Activated CD8-positive, alpha-beta T cell treated with anti-CD3 and anti-CD28 coated beads for 36 hours (primary cell): Measurements from ENCODE around the gene ZNF74. TPM values are rescaled to one million over a fixed set of nuclear protein-coding genes. Genes with fewer than 3 reads are reported as not detected.
"Not testable (repeated sequence)": the region's sequence is repeated elsewhere in the genome, so short reads cannot be mapped to it uniquely, and the experiment has no call there.

Experiments used
- ATAC-seq: fragments of 200-7000 bp; cut with Tn5 transposase; one replicate; pipeline ENCODE4 v1.10.0; 2021; ENCODE audit warnings: mild to moderate bottlenecking, moderate library complexity
- CTCF ChIA-PET: fragments of 350-600 bp; sonication (Branson Sonifier 250); formaldehyde crosslinking; loops from one replicate; lab custom pipeline; 2021; ENCODE audit warnings: antibody characterized with exemption; lab: Charles Lee
- POLR2A ChIA-PET: fragments of 350-600 bp; sonication (Branson Sonifier 250); formaldehyde crosslinking; loops from one replicate; lab custom pipeline; 2021; ENCODE audit warnings: antibody characterized with exemption; lab: Charles Lee
- DNase-seq: peaks from one replicate; pipeline ENCODE4 v3.0.0-alpha.2; 2020
- H3K27ac Mint-ChIP-seq: one replicate; pipeline ENCODE4 v1.8.0; 2021; ENCODE audit warnings: mild to moderate bottlenecking, mixed read lengths
- H3K27me3 Mint-ChIP-seq: one replicate; pipeline ENCODE4 v1.8.0; 2021; ENCODE audit warnings: mixed read lengths
- H3K36me3 Mint-ChIP-seq: one replicate; pipeline ENCODE4 v1.8.0; 2021; ENCODE audit warnings: low read depth, mixed read lengths
- H3K4me1 Mint-ChIP-seq: one replicate; pipeline ENCODE4 v1.8.0; 2021; ENCODE audit warnings: low read depth, mixed read lengths
- H3K4me3 Mint-ChIP-seq: one replicate; pipeline ENCODE4 v1.8.0; 2021; ENCODE audit warnings: mild to moderate bottlenecking, moderate library complexity, mixed read lengths
- H3K9me3 Mint-ChIP-seq: one replicate; pipeline ENCODE4 v1.8.0; 2021; ENCODE audit warnings: mixed read lengths
- intact Hi-C: fragments of 100-400 bp; cut with micrococcal nuclease; formaldehyde crosslinking; loops from one replicate; pipeline ENCODE4 v1.10.0; 2022
- total RNA-seq, 2 experiments: library from RNA; stranded (reverse); gene quantifications; one replicate each; pipeline ENCODE4 v1.2.3, GENCODE V29; 2021
- TF ChIP-seq, protein P1 (sequence below): fragments of 200-600 bp; IDR thresholded peaks from one replicate; pipeline ENCODE4 v1.8.0; 2022; ENCODE audit warnings: antibody characterized with exemption, mild to moderate bottlenecking

Gene ZNF74
- total RNA-seq, 2 experiments from 2014 or later, result 11.8 to 13.4 TPM

DNA sequence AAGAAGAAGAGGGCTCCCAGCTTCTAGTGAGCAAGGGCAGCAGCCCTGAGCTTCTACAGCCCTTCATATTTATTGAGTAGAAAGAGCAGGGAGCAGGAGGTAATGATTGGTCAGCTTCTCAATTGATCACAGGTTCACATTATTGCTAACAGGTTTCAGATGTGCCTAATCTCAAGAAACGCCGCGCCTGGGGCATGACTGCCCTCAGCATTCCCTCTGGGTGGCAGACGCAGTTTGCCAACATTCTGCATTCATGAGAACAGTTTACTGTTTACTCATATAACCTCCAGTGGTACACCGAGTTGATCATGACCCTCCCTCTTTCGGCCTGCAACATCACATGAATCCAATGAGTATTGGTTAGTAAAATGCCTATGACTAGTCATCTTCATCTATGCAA is 4.7 kb upstream of the ZNF74 start:
- Mint-ChIP-seq H3K36me3 (no peaks in the 10 kb centered on the region), H3K9me3 (no peaks in the 10 kb centered on the region), H3K4me3 (no peak overlapping the region), H3K27ac (no peak overlapping the region), H3K4me1 (peaks cover 3% of the 10 kb centered on the region), H3K27me3 (no peaks in the 10 kb centered on the region)
- POLR2A ChIA-PET, result no interaction called here
- ATAC-seq (no peak), DNase-seq (no peak)
- CTCF ChIA-PET, result interaction anchor here (1.0 to 1.5 kb wide), 2 partner anchors 70 to 72 kb away, joined by 3 to 4 read pairs; partner anchors contain the start of gene DGCR6L
- intact Hi-C loops, result no loop called here
- TF ChIP-seq, protein P1, sequence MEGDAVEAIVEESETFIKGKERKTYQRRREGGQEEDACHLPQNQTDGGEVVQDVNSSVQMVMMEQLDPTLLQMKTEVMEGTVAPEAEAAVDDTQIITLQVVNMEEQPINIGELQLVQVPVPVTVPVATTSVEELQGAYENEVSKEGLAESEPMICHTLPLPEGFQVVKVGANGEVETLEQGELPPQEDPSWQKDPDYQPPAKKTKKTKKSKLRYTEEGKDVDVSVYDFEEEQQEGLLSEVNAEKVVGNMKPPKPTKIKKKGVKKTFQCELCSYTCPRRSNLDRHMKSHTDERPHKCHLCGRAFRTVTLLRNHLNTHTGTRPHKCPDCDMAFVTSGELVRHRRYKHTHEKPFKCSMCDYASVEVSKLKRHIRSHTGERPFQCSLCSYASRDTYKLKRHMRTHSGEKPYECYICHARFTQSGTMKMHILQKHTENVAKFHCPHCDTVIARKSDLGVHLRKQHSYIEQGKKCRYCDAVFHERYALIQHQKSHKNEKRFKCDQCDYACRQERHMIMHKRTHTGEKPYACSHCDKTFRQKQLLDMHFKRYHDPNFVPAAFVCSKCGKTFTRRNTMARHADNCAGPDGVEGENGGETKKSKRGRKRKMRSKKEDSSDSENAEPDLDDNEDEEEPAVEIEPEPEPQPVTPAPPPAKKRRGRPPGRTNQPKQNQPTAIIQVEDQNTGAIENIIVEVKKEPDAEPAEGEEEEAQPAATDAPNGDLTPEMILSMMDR, result no peak

DNA sequence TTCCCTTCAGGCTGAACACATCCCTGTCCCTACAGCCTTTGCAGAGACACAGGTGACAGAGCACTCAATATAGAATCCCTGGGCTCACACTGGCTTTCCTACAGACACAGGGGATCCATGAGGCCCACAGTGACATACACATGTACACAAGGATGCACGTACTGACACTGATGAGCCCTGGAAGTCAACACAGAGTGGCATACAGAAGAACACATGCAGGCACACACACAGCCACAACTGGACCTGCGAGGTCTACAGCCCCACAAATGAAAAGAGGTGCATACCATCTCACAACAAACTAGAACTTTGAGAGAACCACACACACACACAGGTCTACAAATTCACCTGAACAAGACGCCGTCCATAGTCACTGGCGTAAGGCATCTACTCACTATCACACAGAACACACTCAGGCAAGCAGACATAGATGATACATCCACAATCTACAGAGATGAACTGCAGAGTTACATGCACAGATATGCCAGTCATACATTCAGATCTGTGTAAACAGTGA is 3.5 kb upstream of the ZNF74 start:
- ChIA-PET CTCF (no interaction called here), POLR2A (no interaction called here)
- peaks cover 12% of the 10 kb centered on the region for H3K4me1 Mint-ChIP-seq
- H3K27ac Mint-ChIP-seq, result no peak overlapping the region
- H3K27me3 Mint-ChIP-seq, result no peaks in the 10 kb centered on the region
- ATAC-seq (no peak), DNase-seq (no peak)
- H3K36me3 Mint-ChIP-seq, result no peaks in the 10 kb centered on the region
- H3K4me3 Mint-ChIP-seq, result no peak overlapping the region
- intact Hi-C loops, result no loop called here
- H3K9me3 Mint-ChIP-seq, result no peaks in the 10 kb centered on the region
- TF ChIP-seq, protein P1, result no peak

DNA sequence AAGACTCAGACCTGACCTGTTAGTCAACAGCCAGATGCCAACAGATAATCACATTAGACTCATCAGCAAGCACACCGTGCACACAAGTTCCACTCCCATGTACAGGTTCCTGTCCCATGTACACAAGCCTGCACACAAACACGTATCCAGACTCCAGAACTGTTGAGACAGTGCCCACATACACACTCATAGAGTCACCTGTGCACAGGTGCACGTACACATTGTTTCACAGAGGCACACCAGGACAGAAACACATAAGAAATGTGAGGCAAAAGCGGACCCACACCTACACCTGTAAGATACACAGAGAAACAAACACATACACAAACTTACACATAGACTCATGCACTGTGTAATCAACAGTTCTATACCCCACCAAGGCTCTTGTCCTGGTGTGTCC is 2.7 kb upstream of the ZNF74 start:
- Mint-ChIP-seq H3K9me3 (no peaks in the 10 kb centered on the region), H3K4me3 (no peak overlapping the region), H3K36me3 (peaks cover 4% of the 10 kb centered on the region), H3K4me1 (peaks cover 19% of the 10 kb centered on the region), H3K27ac (no peak overlapping the region), H3K27me3 (no peaks in the 10 kb centered on the region)
- ChIA-PET CTCF (no interaction called here), POLR2A (no interaction called here)
- intact Hi-C loops, result no loop called here
- ATAC-seq, result no peak
- DNase-seq, result no peak
- TF ChIP-seq, protein P1, result no peak

DNA sequence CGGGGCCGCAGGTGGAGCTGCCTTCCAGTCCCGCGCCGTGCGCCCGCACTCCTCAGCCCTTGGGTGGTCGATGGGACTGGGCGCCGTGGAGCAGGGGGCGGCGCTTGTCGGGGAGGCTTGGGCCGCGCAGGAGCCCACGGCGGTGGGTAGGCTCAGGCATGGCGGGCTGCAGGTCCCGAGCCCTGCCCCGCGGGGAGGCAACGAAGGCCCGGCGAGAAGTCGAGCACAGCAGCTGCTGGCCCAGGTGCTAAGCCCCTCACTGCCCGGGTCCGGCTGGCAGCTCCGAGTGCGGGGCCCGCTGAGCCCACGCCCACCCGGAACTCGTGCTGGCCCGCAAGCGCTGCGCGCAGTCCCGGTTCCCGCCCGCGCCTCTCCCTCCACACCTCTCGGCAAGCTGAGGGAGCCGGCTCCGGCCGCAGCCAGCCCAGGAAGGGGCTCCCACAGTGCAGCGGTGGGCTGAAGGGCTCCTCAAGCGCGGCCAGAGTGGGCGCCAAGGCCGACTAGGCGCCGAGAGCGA is 1.5 kb upstream of the ZNF74 start:
- H3K9me3 Mint-ChIP-seq, H3K36me3 Mint-ChIP-seq, intact Hi-C loops, POLR2A ChIA-PET, ATAC-seq, H3K27me3 Mint-ChIP-seq, H3K27ac Mint-ChIP-seq, DNase-seq, H3K4me3 Mint-ChIP-seq: not testable (repeated sequence)
- CTCF ChIA-PET, result interaction anchor here (0.7 kb wide), 1 partner anchor 171 kb away, joined by 3 read pairs; no protein-coding TSS in a partner anchor
- peaks cover 27% of the 10 kb centered on the region for H3K4me1 Mint-ChIP-seq

DNA sequence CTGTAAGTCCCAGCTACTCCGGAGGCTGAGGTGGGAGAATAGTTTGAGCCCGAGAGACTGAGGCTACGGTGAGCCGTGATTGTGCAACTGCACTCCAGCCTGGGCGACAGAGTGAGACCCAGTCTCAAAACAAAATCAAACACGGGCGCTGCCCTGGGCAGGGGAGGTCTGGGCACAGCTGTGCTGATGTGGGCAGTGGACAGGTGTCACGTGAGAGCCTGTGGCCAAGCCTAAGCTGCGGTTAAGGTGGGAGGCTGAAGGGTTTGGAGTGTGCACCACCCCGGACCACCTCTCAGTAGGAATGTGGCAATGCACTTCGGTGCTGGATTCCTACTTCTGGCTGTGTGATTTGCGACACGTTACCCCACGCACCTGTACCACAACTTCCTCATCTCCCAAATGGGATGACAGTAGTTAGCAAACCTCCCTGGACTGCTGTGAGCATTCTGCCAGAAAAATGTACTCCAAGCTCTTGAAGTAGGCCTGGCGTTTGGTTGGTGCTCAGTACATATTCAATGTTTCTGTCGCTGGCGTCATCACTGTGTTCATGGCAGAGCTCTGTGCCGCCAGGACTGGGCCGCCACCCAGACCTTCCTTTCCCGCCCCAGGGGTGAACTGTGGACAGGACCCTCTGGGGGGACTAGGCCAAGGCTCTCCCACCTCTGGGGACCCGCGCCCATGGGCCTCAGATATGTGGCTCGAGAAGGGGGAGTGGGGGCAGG is 807 bp upstream of the ZNF74 start:
- H3K9me3 Mint-ChIP-seq, result no peaks in the 10 kb centered on the region
- H3K27ac Mint-ChIP-seq, result peak overlapping the region; percentile 92
- POLR2A ChIA-PET, result interaction anchor here (1.0 to 2.0 kb wide), 4 partner anchors 9 to 77 kb away, joined by 3 to 7 read pairs (median 4); no protein-coding TSS in a partner anchor
- no peak for ATAC-seq
- H3K4me1 Mint-ChIP-seq, result peaks cover 29% of the 10 kb centered on the region
- CTCF ChIA-PET, result interaction anchor here (0.7 to 1.2 kb wide), 3 partner anchors 73 to 171 kb away, joined by 3 to 4 read pairs (median 3); partner anchors contain the start of gene DGCR6L
- no peak for DNase-seq
- peak overlapping the region; percentile 86 for H3K4me3 Mint-ChIP-seq
- intact Hi-C loops, result no loop called here
- TF ChIP-seq, protein P1, result no peak
- peaks cover 9% of the 10 kb centered on the region for H3K36me3 Mint-ChIP-seq
- no peaks in the 10 kb centered on the region for H3K27me3 Mint-ChIP-seq
